ENCODE measurements around the gene CYTH1. TPM values are rescaled to one million over a fixed set of nuclear protein-coding genes. Genes with fewer than 3 reads are reported as not detected.
"Not testable (repeated sequence)": the region's sequence is repeated elsewhere in the genome, so short reads cannot be mapped to it uniquely, and the experiment has no call there.

The CYTH1 gene
- total RNA-seq, 1 experiment from 2014 or later: 46.7 TPM

DNA sequence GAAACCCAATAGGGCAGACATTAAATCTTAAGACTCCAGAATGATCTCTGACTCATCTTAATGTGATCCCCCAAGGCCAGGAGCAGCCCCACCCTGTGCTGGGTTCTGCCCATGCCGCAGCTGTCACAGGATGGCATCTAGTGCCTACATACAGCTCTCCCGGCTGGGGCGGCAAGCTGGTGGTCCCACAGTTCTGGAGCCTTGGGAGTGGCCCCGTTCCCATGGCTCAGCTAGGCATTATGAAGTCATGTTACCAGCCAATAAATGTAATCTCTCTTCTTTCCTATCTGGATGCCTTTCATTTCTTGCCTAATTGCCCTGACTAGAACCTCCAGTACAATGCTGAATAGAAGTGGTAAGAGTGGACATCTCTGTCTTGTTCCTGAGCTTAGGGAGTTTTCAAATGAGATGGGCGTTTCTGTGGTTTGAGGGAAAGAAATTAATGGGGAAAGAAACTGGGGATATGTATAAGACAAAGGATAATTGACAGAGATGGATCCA, 109.2 kb downstream of the CYTH1 start:
- no TSS peak for BruUV-seq (replicated peaks)
- TF ChIP-seq POLR2AphosphoS5 (IDR thresholded peaks at IDR 0.05; ENCODE audit: low read depth, low read length): no peak
- TF ChIP-seq TCF7L2 (IDR thresholded peaks at IDR 0.05; ENCODE audit: low read depth, low read length): no peak
- in situ Hi-C loops (cut with HindIII; ENCODE audit: low pct_unique_long_range_greater_than_20kb, low sequenced_read_pairs): no loop called here

DNA sequence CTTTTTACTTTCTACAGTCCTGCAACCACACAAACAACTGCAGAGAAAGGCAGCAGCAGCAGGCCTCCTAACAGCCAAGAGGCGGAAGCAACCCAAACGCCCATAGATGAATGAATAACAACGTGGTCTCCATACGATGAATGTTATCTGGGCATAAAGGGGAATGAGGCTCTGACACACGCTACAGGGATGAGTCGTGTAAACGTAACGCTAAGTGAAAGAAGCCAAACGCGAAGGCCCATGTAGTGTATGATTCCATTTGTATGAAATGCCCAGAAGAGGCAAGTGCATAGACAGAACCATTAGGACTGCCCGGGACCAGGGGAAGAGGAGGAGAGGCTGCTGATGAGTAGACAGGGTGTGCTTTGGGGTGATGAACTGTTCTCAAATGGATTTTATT, 110.1 kb downstream of the CYTH1 start:
- no TSS peak for BruUV-seq (replicated peaks)
- intact Hi-C loops (cut with micrococcal nuclease; ENCODE audit: unreplicated experiment): no loop called here
- Histone ChIP-seq H3K27ac (ENCODE audit: low read length) (no peak overlapping the region), H3K4me3 (ENCODE audit: low read depth in 2 of 2, low read length in 2 of 2) (no peak overlapping the region), H3K4me1 (ENCODE audit: control insufficient read depth, insufficient read depth, low read length) (no peaks in the 10 kb centered on the region), H3K27me3 (ENCODE audit: control insufficient read depth, insufficient read depth, low read length) (no peaks in the 10 kb centered on the region), H3K36me3 (ENCODE audit: control insufficient read depth, insufficient read depth, low read length) (no peaks in the 10 kb centered on the region; the same call in 1 of the 2 replicates), H3K9me3 (ENCODE audit: control insufficient read depth, insufficient read depth, low read depth, low read length) (no peaks in the 10 kb centered on the region)
- in situ Hi-C loops (cut with HindIII; ENCODE audit: low pct_unique_long_range_greater_than_20kb, low sequenced_read_pairs): no loop called here
- ATAC-seq (no peak), DNase-seq (ENCODE audit: low read depth, low spot score) (no peak)
- ChIA-PET POLR2A (no interaction called here), CTCF (no interaction called here)
- TF ChIP-seq SIN3A (IDR thresholded peaks at IDR 0.05; ENCODE audit: borderline replicate concordance, insufficient read depth, low read depth, low read length) (no peak), TCF7L2 (IDR thresholded peaks at IDR 0.05; ENCODE audit: low read depth, low read length) (no peak), CTCF (IDR thresholded peaks at IDR 0.05) (no peak), POLR2AphosphoS5 (IDR thresholded peaks at IDR 0.05; ENCODE audit: low read depth, low read length) (no peak)
- TF ChIP-seq, protein P1, sequence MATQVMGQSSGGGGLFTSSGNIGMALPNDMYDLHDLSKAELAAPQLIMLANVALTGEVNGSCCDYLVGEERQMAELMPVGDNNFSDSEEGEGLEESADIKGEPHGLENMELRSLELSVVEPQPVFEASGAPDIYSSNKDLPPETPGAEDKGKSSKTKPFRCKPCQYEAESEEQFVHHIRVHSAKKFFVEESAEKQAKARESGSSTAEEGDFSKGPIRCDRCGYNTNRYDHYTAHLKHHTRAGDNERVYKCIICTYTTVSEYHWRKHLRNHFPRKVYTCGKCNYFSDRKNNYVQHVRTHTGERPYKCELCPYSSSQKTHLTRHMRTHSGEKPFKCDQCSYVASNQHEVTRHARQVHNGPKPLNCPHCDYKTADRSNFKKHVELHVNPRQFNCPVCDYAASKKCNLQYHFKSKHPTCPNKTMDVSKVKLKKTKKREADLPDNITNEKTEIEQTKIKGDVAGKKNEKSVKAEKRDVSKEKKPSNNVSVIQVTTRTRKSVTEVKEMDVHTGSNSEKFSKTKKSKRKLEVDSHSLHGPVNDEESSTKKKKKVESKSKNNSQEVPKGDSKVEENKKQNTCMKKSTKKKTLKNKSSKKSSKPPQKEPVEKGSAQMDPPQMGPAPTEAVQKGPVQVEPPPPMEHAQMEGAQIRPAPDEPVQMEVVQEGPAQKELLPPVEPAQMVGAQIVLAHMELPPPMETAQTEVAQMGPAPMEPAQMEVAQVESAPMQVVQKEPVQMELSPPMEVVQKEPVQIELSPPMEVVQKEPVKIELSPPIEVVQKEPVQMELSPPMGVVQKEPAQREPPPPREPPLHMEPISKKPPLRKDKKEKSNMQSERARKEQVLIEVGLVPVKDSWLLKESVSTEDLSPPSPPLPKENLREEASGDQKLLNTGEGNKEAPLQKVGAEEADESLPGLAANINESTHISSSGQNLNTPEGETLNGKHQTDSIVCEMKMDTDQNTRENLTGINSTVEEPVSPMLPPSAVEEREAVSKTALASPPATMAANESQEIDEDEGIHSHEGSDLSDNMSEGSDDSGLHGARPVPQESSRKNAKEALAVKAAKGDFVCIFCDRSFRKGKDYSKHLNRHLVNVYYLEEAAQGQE (IDR thresholded peaks at IDR 0.05; ENCODE audit: insufficient read depth in 1 of 2, low read depth in 2 of 2, low read length in 1 of 2): no peak

More for the DNA sequence above, 109.2 kb downstream of the CYTH1 start:
- POLR2A ChIA-PET: no interaction called here
- no peaks in the 10 kb centered on the region; the same call in 1 of the 2 replicates for H3K36me3 ChIP-seq (ENCODE audit: control insufficient read depth, insufficient read depth, low read length)
- no peaks in the 10 kb centered on the region for H3K9me3 ChIP-seq (ENCODE audit: control insufficient read depth, insufficient read depth, low read depth, low read length)
- no peak overlapping the region for H3K4me3 ChIP-seq (ENCODE audit: low read depth in 2 of 2, low read length in 2 of 2)
- no peaks in the 10 kb centered on the region for H3K27me3 ChIP-seq (ENCODE audit: control insufficient read depth, insufficient read depth, low read length)
- no peak for ATAC-seq
- H3K27ac ChIP-seq (ENCODE audit: low read length): no peak overlapping the region
- intact Hi-C loops (cut with micrococcal nuclease; ENCODE audit: unreplicated experiment): no loop called here
- H3K4me1 ChIP-seq (ENCODE audit: control insufficient read depth, insufficient read depth, low read length): no peaks in the 10 kb centered on the region
- CTCF ChIA-PET: no interaction called here
- DNase-seq (ENCODE audit: low read depth, low spot score): no peak

GRCh38 chr17:78671726-78672001, 110.4 kb downstream of the CYTH1 start:
- H3K36me3 ChIP-seq (ENCODE audit: control insufficient read depth, insufficient read depth, low read length); H3K27ac ChIP-seq (ENCODE audit: low read length); ATAC-seq; BruUV-seq (replicated peaks); H3K27me3 ChIP-seq (ENCODE audit: control insufficient read depth, insufficient read depth, low read length); CTCF ChIA-PET; POLR2A ChIA-PET; H3K4me3 ChIP-seq (ENCODE audit: low read depth in 2 of 2, low read length in 2 of 2); H3K4me1 ChIP-seq (ENCODE audit: control insufficient read depth, insufficient read depth, low read length); H3K9me3 ChIP-seq (ENCODE audit: control insufficient read depth, insufficient read depth, low read depth, low read length); intact Hi-C loops (cut with micrococcal nuclease; ENCODE audit: unreplicated experiment); in situ Hi-C loops (cut with HindIII; ENCODE audit: low pct_unique_long_range_greater_than_20kb, low sequenced_read_pairs); DNase-seq (ENCODE audit: low read depth, low spot score): not testable (repeated sequence)
